CD14-positive monocyte (primary cell): Measurements from ENCODE around the gene ST3GAL5. TPM values are rescaled to one million over a fixed set of nuclear protein-coding genes. Genes with fewer than 3 reads are reported as not detected.

Experiments
- DNase-seq, 3 donors: peaks; one replicate each; pipeline ENCODE4 v3.0.0-alpha.2; 2011 to 2022
- H2AFZ ChIP-seq: 2 replicates; pipeline ENCODE4 v1.6.0; 2012; ENCODE audit warnings: mild to moderate bottlenecking, low read depth, low read length, inconsistent platforms; ENCODE audit not compliant: insufficient read depth, poor library complexity, severe bottlenecking
- H3K27ac ChIP-seq, 2 donors: 1 replicate in 1 of 2; 2 replicates in 1 of 2; pipeline ENCODE4 v1.5.1; 2012 to 2013; ENCODE audit warnings: low read length in 2 of 2, control low read depth in 1 of 2, inconsistent platforms in 1 of 2, low read depth in 1 of 2, mild to moderate bottlenecking in 1 of 2
- H3K27me3 ChIP-seq, 2 donors: one replicate each; pipeline versions ENCODE4 v1.6.0 to v1.6.1; 2011 to 2013; ENCODE audit warnings: low read length in 2 of 2; ENCODE audit not compliant: control insufficient read depth in 2 of 2, insufficient read depth in 2 of 2
- H3K36me3 ChIP-seq, 2 donors: replicated peaks in 1 of 2; 1 replicate in 1 of 2; 2 replicates in 1 of 2; pipeline versions ENCODE4 v1.5.1 to v1.6.1; 2012 to 2013; ENCODE audit warnings: low read length in 2 of 2, control low read depth in 1 of 2, inconsistent platforms in 1 of 2, mild to moderate bottlenecking in 1 of 2; ENCODE audit not compliant: insufficient read depth in 2 of 2, control insufficient read depth in 1 of 2
- H3K4me1 ChIP-seq, 2 donors: 1 replicate in 1 of 2; 2 replicates in 1 of 2; pipeline versions ENCODE4 v1.5.1 to v1.6.1; 2012 to 2013; ENCODE audit warnings: low read length in 2 of 2, control low read depth in 1 of 2, inconsistent platforms in 1 of 2, mild to moderate bottlenecking in 1 of 2, moderate library complexity in 1 of 2; ENCODE audit not compliant: insufficient read depth in 2 of 2, control insufficient read depth in 1 of 2
- H3K4me2 ChIP-seq: replicated peaks from 2 replicates; pipeline ENCODE3; 2012; ENCODE audit warnings: low read length, moderate library complexity, mild to moderate bottlenecking; ENCODE audit not compliant: poor library complexity, severe bottlenecking; ENCODE audit errors: extremely low read depth
- H3K4me3 ChIP-seq, 3 experiments: fragments of 200-600 bp in 1 of 3; sonication (generic) in 1 of 3; replicated peaks in 1 of 3; 1 replicate in 2 of 3; 2 replicates in 1 of 3; pipeline ENCODE4 v1.5.1; 2011 to 2013; ENCODE audit warnings: low read length in 3 of 3, mild to moderate bottlenecking in 3 of 3, control low read depth in 2 of 3, low read depth in 2 of 3, inconsistent platforms in 1 of 3, moderate library complexity in 1 of 3
- H3K79me2 ChIP-seq: 2 replicates; pipeline ENCODE4 v1.6.0; 2012; ENCODE audit warnings: mild to moderate bottlenecking, control low read depth, inconsistent platforms, low read length, moderate library complexity; ENCODE audit not compliant: insufficient read depth
- H3K9ac ChIP-seq: 2 replicates; pipeline ENCODE4 v1.6.0; 2017; ENCODE audit warnings: low read length, mild to moderate bottlenecking; ENCODE audit not compliant: insufficient read depth, poor library complexity, severe bottlenecking
- H3K9me3 ChIP-seq, 2 donors: replicated peaks in 1 of 2; 1 replicate in 1 of 2; 2 replicates in 1 of 2; pipeline versions ENCODE4 v1.5.1 to v1.6.1; 2012 to 2013; ENCODE audit warnings: low read length in 2 of 2, control low read depth in 1 of 2; ENCODE audit not compliant: control insufficient read depth in 1 of 2, insufficient read depth in 1 of 2
- H4K20me1 ChIP-seq: 2 replicates; pipeline ENCODE4 v1.6.0; 2012; ENCODE audit warnings: mild to moderate bottlenecking, low read length, control low read depth, moderate library complexity; ENCODE audit not compliant: insufficient read depth
- H3K27ac Mint-ChIP-seq, 7 donors: one replicate each; pipeline ENCODE4 v1.8.0; 2020; ENCODE audit warnings: mild to moderate bottlenecking in 7 of 7, mixed read lengths in 7 of 7, moderate library complexity in 6 of 7, inconsistent platforms in 2 of 7
- H3K27me3 Mint-ChIP-seq, 3 donors: one replicate each; pipeline ENCODE4 v1.8.0; 2021 to 2022; ENCODE audit warnings: low read depth in 3 of 3, mild to moderate bottlenecking in 3 of 3, mixed read lengths in 3 of 3, moderate library complexity in 3 of 3, inconsistent platforms in 1 of 3
- H3K36me3 Mint-ChIP-seq, 2 donors: one replicate each; pipeline ENCODE4 v1.8.0; 2020; ENCODE audit warnings: mixed read lengths in 2 of 2, inconsistent platforms in 1 of 2, mild to moderate bottlenecking in 1 of 2
- H3K4me1 Mint-ChIP-seq: one replicate; pipeline ENCODE4 v1.8.0; 2020; ENCODE audit warnings: mild to moderate bottlenecking, mixed read lengths
- H3K4me3 Mint-ChIP-seq, 2 donors: one replicate each; pipeline ENCODE4 v1.8.0; 2020; ENCODE audit warnings: mild to moderate bottlenecking in 2 of 2, mixed read lengths in 2 of 2, moderate library complexity in 1 of 2
- H3K9me3 Mint-ChIP-seq, 7 donors: one replicate each; pipeline ENCODE4 v1.8.0; 2020 to 2022; ENCODE audit warnings: mixed read lengths in 7 of 7, mild to moderate bottlenecking in 6 of 7, moderate library complexity in 6 of 7, inconsistent platforms in 2 of 7
- WGBS: methylation state at CpG from one replicate; pipeline ENCODE4 v1.1.5; 2013; ENCODE audit warnings: missing lambda C conversion rate; ENCODE audit not compliant: insufficient coverage; 5-methylcytosine and 5-hydroxymethylcytosine counted together
- intact Hi-C, 2 donors: fragments of 100-400 bp; cut with micrococcal nuclease; formaldehyde crosslinking; loops; one replicate each; pipeline versions ENCODE4 v1.15.0 to v1.15.1; 2023
- polyA plus RNA-seq, 3 donors: library from polyadenylated mRNA; depleted of rRNA in 1 of 3; unstranded in 2 of 3; stranded (reverse) in 1 of 3; fragments of 300-500 nt in 2 of 3; fragments of >200 nt in 1 of 3; fragmentation: Illumina TruSeq in 2 of 3; gene quantifications; 1 replicate in 2 of 3; 2 replicates in 1 of 3; pipeline ENCODE4 v1.2.3, GENCODE V29; 2012 to 2021
- TF ChIP-seq, protein P1 (sequence below): fragments of 200-600 bp; IDR thresholded peaks from one replicate; pipeline ENCODE4 v1.8.0; 2022; ENCODE audit warnings: antibody characterized with exemption, mild to moderate bottlenecking

ST3GAL5 gene
- polyA plus RNA-seq, 3 donors, result 14.0 to 51.2 (median 19.5) TPM

DNA sequence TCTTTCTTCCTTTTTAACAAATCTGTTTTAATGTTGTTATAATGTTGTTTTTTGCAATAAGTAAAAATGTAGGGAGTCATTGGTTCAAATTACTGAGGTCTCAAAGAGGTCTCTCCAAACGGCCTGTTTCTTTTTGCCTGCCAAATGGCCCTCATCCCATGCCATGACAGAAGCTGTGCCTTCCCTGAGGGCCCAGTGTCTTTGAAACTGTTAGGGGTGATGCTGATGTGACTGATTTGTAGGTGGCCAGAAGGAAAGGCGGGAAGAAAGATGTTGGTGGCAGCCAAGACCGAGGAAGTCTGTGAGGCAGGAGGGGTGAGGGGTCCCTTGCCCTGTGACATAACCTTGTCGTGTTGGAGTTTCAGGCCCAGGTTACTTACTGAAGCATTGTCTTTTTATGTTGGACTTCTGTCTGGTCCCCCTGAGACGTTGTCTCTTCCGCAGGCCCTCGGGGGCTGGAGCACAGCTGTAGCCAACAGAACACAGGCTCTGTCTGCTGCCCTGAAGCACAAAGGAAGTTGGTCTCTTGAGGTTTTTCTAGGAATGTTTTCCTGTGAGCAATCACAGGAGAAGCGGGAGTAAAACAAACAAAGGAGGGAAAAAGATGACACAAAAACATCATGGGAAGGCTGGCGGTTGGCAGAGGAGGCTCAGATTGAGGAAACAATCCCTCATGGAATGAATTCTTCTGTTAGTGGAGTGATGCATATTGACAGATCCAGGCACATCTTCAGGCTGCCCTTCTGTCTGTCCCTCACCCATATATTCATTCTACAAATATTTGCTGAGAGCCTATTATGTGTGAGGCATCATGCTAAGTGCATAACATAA, 4.9 kb upstream of the ST3GAL5 start:
- Histone ChIP-seq H3K4me1 (peaks cover 28 to 31% of the 10 kb centered on the region in 2 donors), H3K9ac (no peak overlapping the region), H2AFZ (no peak overlapping the region), H3K4me3 (no peak overlapping the region), H3K27ac (no peak overlapping the region), H3K27me3 (no peaks in the 10 kb centered on the region), H3K9me3 (peaks cover 0 to 13% of the 10 kb centered on the region in 2 donors), H3K36me3 (no peaks in the 10 kb centered on the region), H3K79me2 (peaks cover 11% of the 10 kb centered on the region), H3K4me2 (no peak overlapping the region), H4K20me1 (no peaks in the 10 kb centered on the region)
- intact Hi-C loops, result no loop called here
- 98% methylated on average over 8 of the region's 9 CpGs for WGBS
- H3K9me3 Mint-ChIP-seq, result peaks cover 3 to 20% (median 11%) of the 10 kb centered on the region in 7 donors
- no peaks in the 10 kb centered on the region for H3K27me3 Mint-ChIP-seq
- peak overlapping the region in 1 of 2 donors; percentile 39 for H3K4me3 Mint-ChIP-seq
- peak overlapping the region in 2 of 7 donors; percentile 5 to 35 for H3K27ac Mint-ChIP-seq
- peaks cover 40% of the 10 kb centered on the region for H3K4me1 Mint-ChIP-seq
- TF ChIP-seq, protein P1, sequence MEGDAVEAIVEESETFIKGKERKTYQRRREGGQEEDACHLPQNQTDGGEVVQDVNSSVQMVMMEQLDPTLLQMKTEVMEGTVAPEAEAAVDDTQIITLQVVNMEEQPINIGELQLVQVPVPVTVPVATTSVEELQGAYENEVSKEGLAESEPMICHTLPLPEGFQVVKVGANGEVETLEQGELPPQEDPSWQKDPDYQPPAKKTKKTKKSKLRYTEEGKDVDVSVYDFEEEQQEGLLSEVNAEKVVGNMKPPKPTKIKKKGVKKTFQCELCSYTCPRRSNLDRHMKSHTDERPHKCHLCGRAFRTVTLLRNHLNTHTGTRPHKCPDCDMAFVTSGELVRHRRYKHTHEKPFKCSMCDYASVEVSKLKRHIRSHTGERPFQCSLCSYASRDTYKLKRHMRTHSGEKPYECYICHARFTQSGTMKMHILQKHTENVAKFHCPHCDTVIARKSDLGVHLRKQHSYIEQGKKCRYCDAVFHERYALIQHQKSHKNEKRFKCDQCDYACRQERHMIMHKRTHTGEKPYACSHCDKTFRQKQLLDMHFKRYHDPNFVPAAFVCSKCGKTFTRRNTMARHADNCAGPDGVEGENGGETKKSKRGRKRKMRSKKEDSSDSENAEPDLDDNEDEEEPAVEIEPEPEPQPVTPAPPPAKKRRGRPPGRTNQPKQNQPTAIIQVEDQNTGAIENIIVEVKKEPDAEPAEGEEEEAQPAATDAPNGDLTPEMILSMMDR, result no peak
- H3K36me3 Mint-ChIP-seq, result peaks cover 2 to 10% of the 10 kb centered on the region in 2 donors
- no peak for DNase-seq

DNA sequence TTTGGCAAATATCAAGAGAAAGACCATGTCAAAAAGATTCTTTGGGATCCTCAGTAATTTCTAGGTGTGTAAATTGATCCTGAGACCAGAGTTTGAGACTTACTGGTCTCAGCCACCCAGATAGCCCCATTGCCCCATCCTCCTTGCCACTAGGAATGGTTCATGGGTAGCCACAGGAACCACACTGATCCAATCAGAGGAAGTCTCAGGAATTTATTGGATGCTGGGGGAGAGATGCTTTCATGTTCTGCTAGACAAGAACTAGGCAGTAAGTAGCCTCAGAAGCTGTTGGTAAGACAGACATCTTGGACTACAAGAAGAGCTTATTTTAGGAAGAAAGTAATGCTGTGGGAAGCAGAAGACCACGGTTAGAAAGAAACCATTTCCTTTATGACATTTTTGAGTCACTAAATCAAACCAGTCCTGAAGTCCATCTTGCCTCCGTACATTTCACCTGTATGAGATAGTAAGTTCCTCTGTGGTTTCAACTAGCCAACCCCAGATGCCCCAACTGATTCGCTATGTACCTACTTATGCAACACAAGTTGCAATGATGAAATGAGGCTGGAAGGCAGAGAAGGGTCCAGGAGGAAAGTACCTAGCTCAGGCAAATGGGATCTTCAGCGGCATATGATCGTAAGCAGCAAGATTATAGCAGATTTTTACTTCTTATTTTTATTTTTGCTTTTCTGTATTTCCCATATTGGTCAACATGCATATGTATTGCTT, 3.6 kb upstream of the ST3GAL5 start:
- Histone ChIP-seq H3K79me2 (peaks cover 24% of the 10 kb centered on the region), H4K20me1 (peaks cover 3% of the 10 kb centered on the region), H3K27ac (no peak overlapping the region), H3K27me3 (no peaks in the 10 kb centered on the region), H3K4me1 (peaks cover 37 to 43% of the 10 kb centered on the region in 2 donors), H3K36me3 (no peaks in the 10 kb centered on the region), H3K9ac (no peak overlapping the region), H3K4me2 (peak overlapping the region; percentile 19), H3K9me3 (peaks cover 0 to 13% of the 10 kb centered on the region in 2 donors), H2AFZ (no peak overlapping the region), H3K4me3 (no peak overlapping the region)
- peaks cover under 1 to 12% of the 10 kb centered on the region in 2 donors for H3K36me3 Mint-ChIP-seq
- DNase-seq, result peak in 1 of 3 donors; percentile 39
- TF ChIP-seq, protein P1, result no peak
- peaks cover 3 to 20% (median 11%) of the 10 kb centered on the region in 7 donors for H3K9me3 Mint-ChIP-seq
- peaks cover 45% of the 10 kb centered on the region for H3K4me1 Mint-ChIP-seq
- peak overlapping the region in 1 of 2 donors; percentile 71 for H3K4me3 Mint-ChIP-seq
- intact Hi-C loops, result no loop called here
- WGBS, result no CpG with 5 or more reads among the region's 5 CpGs
- peak overlapping the region in 1 of 7 donors; percentile 32 for H3K27ac Mint-ChIP-seq
- no peaks in the 10 kb centered on the region for H3K27me3 Mint-ChIP-seq
